GM19328 (cell line): ENCODE measurements around the gene MON2.
"Not testable (repeated sequence)": the region's sequence is repeated elsewhere in the genome, so short reads cannot be mapped to it uniquely, and the experiment has no call there.

Source experiments
- ATAC-seq: cut with Tn5 transposase; IDR thresholded peaks from one replicate; pipeline ENCODE4 v1.9.1; 2021; ENCODE audit warnings: mild to moderate bottlenecking, moderate library complexity; ENCODE audit not compliant: unreplicated experiment

The MON2 gene

GRCh38 chr12:62543741-62544140, 77.1 kb downstream of the MON2 start:
- ATAC-seq, result no peak

GRCh38 chr12:62552906-62553556, 86.4 kb downstream of the MON2 start:
- no peak for ATAC-seq

- not testable (repeated sequence) for ATAC-seq
These were observed 92.7 kb downstream of the MON2 start for GRCh38 chr12:62559366-62559765.

- no peak for ATAC-seq
These were observed 96.2 kb downstream of the MON2 start for GRCh38 chr12:62562846-62563245.

GRCh38 chr12:62575036-62575435, 108.4 kb downstream of the MON2 start:
- peak; percentile 69 for ATAC-seq

- no peak for ATAC-seq
These were observed 109.9 kb downstream of the MON2 start for GRCh38 chr12:62576503-62576902.

DNA sequence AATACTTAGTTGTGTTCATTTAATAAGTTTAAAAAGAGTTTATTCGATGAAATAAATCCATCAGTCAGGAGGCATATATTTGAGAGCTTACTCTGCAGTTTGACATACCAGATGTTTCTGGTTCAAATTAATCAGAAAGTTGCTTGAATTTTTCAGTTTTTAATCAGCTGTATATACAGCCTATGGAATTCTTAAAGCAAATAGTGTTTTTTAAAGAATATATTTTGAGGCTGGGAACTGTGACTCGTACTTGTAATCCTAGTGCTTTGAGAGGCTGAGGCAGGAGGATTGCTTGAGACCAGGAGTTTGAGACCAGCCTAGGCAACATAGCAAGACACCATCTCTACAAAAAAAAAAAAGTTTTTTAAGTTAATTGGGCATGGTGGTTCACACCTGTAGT, 112.1 kb downstream of the MON2 start:
- no peak for ATAC-seq

GRCh38 chr12:62581288-62582064, 114.8 kb downstream of the MON2 start:
- ATAC-seq, result no peak

GRCh38 chr12:62582065-62582366, 115.4 kb downstream of the MON2 start:
- ATAC-seq, result no peak

DNA sequence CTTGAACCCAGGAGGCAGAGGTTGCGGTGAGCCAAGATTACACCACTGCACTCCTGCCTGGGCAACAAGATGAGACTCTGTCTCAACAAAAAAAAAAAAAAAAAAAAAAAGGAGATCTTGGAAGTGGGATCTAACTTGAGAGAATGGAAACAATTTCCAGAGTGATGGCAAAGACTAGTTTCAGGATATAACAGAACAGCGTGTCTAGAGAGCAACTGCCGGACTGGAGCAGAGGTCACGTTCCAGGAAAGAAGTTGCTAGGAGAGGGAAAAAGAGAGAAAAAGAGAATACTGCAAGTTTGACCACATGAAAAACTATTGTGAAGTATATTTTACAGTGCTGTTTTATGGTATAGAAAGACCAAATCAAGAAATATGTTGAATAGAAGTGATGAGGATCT, 118.0 kb downstream of the MON2 start:
- ATAC-seq, result no peak

- no peak for ATAC-seq
These were observed 120.2 kb downstream of the MON2 start for GRCh38 chr12:62586850-62587249.

DNA sequence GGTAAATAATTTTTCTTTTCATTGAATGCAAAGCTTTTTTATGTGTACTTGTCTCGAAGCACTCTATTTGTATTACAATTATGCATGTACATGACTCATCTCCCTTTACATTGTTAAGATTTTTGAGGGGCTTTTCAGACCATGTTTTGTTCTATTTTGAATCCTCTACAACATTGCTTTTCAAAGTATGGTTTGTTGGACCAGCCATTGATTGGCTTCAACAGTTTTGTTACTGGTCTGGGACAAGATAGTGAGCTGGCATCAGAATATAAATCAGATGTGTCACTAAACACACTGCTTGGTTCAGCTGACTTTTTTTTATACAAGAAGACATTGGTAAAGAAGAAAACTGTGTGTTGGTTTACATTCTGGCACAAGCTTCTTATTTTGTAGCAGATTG, 122.3 kb downstream of the MON2 start:
- ATAC-seq, result no peak

- ATAC-seq, result no peak
These were observed 130.6 kb downstream of the MON2 start for GRCh38 chr12:62597253-62597652.

DNA sequence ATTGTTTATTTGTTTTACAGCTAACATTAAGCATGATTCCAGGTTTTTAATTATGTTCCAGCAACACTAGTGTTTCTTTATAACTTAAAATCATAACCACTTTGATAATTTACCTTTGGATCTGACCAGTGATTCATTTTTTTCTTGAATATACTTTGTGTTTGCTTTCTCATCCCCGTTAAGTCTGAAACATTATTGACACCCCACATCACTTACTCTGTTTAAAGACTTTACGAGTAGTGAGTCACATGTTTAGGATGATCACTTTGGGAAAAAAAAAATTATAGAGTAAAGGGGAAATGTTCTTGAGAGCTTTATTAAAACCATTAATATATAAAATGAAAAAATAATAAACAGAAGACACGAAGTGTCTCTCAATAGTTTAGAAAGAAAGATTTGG, 132.2 kb downstream of the MON2 start:
- no peak for ATAC-seq

DNA sequence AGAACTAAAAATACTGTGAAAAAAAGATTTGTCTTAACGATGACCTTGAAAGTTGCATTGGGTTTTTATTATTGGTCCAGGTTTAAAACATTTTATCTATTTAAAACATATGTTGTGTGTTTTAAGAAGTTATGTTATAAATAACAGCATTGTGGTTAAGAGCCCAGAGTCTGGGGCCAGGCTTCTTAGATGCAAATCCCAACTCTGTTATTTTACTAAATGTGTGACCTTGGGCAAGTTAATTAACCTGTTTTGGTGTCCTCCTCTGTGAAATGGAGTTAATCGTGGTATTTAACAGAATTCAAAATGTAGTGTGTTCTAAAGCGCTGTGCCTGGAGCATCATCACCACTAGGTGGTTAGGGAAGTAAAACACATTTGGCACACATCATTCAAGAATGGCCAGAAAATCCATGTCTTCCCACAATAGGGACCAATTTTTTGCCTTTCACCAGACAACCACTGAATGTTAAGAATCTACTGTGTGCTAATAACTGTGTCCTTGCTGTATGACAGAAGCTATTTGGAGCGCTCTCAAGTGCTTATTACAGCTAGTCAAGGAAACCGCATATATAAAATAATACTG, 133.3 kb downstream of the MON2 start:
- ATAC-seq, result no peak

DNA sequence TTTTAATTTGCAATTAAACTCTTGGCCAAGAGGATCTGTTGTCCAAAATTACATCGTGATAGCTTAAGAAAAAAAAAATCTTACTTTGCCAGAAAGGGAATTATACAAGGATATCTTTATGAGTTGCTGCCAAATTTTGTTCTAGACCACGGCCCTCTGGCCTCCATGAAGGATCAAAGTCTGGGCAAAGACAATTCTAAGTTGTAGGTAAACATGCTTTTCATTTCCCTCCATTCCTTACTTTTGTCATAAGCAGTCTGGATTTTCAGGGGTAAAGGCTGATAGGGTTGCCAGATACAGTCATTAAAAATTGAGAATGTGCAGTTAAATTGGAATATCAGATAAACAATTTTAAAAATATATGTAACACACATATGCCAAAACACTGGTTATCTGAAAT, 135.1 kb downstream of the MON2 start:
- ATAC-seq, result no peak

DNA sequence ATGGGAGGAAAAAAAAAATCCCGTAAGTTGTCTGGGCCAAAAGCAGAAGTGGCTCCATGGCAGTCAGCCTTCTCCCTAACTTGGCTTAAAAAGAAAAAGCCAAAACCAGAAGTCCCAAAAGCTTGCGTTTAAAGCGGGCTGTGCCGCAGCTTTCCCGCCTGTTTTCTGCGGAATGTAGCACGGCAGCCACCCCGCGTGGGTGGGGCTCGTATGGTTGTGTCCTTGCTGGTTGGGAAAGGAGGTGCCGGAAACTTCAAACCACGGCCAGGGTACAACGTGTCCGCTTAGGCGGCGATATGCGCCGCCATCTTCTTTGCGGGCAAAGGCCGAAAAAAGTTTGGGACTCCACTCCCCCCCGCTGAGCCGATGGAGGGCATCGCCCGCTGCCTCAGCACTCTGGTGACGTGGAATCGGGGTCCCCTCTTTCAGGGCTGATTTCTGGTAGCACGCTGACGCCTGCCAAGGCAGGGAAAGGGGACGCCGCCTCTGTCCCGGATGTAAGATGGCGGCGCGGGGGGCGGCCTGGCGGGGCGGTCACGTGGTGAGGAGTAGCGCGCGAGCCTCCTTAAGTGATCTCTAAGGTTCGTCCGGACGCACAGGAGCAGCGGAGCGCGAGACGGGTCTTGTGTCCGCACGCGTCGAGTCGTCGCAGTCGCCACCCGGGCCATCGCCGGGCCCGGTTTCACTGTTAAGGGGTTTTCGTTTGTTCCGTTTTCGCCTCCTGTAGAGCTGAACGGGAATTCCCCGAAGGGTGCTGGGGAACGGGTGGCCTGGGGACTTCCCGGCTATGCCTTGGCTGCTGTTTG, 135.8 kb downstream of the MON2 start:
- peak; percentile 57 for ATAC-seq

GRCh38 chr12:62603061-62603810, 136.6 kb downstream of the MON2 start:
- ATAC-seq, result peak; percentile 66

GRCh38 chr12:62603811-62604098, 137.1 kb downstream of the MON2 start:
- no peak for ATAC-seq

GRCh38 chr12:62604373-62604772, 137.7 kb downstream of the MON2 start:
- no peak for ATAC-seq

DNA sequence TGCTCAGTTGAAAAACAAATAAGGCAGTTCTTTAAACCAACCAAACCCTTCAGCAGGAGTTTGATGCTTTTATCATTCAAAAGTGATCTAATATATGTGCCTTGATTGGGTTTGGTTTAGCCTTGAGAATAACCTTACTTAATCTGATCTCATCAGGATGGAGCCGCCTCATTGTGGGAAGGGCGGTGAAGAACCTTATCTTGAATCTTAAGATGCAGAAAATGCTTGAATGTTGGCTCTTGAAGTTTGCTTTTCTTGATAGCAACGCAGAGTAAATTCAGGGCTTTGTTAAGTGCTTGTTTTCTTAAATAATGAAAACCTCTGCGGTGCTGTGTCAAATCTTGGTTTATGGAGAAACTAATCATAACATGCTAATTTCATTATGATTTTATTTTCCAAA, 138.2 kb downstream of the MON2 start:
- no peak for ATAC-seq
